Activated effector memory CD4-positive, alpha-beta T cell treated with anti-CD3 and anti-CD28 coated beads, Interleukin-2, amount 50 U/mL, for 16 hours (primary cell): ENCODE results near the gene SGCA.

Source experiments
- DNase-seq: peaks from one replicate; pipeline ENCODE4 v3.0.0-alpha.2; 2020

The SGCA gene

DNA sequence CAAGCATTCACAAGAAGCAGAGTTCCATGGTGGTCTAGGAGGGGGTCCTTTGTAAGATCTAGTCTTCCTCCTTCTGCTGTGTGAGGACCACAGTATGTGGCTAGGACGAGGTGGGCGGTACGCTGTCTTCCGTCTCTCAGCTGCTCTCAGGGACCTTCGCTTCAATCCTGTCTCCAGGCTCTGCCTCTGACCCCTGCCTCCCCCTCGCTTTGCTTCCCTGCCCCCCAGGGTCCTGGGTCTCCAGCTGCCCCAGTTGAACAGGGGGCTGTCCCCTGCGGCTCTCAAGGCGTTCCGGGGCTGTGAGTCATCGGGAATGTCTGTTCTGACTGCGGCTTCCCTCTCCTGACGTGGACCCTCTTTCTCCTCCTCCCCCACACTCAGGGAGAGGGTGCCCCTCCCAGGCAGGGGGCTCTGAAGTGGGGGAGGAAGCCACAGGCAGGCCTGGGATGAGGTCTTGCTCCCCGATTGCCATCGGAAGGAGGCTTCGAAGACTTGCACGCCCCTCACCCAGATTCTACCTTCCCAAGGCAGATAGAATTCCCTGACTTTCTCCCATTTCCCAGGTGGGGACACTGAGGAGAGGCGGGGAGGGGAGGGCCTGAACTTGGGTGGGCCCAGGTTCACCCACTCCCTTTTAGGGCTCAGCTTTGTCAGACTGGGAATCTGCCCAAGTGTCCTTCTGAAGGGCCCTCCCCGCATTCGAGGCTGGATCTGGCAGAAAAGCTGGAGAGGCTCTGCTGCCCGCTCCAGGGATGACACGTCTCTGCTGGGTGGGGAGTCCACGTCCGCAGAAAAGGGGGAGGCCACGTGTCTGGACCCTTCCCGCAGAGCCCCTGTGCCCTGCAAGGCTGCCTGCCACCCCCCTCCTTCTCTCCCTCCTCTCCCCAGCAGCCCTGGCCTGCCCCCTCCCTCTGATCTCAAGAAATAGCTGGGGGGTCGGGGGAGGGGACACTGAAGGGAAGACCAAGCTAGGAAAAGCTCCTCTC lies 44.7 kb downstream of the SGCA start:
- peak; percentile 49 for DNase-seq

DNA sequence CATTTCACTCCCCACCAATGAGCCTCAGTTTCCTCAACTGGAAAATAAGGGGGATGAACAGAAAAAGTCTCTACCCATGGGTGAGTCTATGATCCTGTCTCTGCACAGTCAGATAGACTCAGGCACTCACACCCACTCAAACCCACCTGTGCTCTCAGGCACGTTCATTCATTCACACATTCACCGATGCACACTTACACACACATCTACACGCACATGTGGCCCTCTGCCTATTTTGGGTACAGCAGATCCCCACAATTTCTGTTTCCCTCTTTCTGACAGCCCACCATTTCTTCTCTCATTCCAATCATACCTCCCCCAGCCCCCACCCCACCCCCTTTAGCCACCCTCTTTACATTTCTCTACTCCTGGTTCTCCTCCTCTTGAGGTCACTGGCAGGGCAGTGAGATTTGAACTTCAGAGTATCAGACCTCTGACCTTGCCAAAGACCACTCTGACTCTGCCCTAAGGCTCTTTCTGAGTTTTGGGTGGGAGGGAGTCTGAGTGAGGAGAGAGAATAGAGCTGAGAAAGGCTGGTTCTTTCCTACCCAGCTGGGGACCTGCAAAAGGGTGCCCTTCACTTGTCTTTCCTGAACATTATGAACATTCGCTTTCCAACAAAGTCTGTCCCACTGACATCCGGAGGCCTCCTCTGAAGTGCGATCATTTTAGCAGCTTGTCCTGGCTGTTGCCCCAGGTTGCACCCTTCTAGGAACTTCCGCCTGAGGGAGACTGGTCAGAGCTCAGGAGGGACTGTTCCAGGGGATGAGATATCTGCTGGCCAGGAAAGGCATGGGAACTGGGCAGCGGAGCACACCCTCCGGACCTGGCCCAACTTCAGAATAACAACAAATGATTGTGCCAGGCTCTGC lies 45.7 kb downstream of the SGCA start:
- peak; percentile 22 for DNase-seq

GRCh38 chr17:50212121-50212843 lies 46.5 kb downstream of the SGCA start:
- peak; percentile 50 for DNase-seq

DNA sequence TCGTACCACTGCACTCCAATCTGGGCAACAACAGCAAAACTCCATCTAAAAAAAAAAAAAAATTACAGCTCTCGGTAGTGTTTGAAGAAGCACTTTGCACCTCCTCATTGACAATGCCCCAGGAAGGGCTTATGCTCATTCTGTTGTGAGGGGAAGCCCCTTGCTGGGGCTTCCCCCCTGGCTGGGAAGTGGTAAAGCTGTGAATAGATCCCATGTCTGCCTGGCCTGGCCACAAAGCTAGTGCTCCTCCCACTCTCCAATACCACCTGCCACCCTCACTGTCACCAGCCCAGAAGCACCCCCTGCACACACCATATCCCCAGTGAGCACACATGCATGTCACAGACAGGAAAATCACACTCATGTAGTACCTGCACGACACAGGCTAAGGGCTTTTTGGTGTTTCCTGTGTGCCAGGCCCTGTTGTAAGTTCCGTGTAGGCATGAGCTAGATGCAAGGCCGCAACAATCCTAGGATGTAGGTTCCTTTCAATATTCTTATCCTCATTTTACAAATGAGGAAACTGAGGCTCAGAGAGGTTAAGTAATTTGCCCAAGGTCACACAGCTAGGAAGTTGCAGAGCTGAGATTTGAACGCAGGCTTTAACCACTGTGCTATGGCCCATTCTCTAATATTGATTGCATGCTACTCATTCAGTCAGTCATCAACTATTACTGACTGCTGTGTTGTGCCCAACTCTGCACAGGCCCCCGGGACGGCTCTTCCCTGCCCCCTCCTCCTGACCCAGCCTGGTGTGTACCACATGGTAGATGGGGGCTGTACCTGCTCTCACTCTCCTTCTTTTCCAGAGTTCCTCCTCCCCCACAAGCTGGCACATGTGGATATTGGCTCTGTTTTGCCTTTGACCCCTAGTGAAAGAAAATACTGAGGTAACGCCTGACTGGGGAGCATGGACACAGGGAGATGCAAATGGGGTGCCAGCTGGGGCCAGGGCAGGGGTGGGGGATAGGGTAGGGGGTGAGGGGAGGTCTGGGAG lies 47.5 kb downstream of the SGCA start:
- DNase-seq: peak; percentile 64

GRCh38 chr17:50214976-50215760 lies 49.4 kb downstream of the SGCA start:
- DNase-seq: no peak

- DNase-seq: no peak
Measured at GRCh38 chr17:50217591-50217990, 51.8 kb downstream of the SGCA start.

DNA sequence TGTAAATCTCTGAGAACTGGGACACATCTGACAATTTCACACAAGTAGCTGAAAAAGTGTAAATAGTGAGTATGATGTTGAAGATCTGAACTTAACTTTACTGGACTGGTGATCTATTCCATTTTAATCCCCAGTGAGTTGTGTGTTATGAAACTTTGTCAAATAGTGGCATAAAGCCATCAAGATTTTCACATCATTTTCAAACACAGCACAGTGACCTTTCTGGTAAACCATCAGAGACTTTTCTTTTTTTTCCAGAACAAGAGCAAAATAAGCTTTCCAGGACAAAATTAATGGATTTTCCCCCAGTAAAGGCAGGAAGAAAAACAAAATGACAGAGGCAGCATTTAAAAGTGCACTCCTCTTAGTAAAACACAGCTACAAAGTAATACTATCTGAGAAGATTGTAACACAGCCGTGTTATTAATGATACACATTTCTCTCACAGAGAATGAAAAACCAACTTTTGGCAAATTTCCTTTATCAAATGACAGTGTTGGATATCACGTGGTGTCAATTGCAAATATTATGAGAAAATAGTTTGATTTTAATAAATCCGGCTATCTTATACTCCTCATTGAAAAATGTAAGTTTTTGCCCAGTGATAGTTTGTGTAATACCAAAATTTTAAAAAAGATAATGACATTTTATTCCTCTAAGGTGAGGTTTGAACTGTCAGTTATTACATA lies 52.4 kb downstream of the SGCA start:
- DNase-seq: no peak

DNA sequence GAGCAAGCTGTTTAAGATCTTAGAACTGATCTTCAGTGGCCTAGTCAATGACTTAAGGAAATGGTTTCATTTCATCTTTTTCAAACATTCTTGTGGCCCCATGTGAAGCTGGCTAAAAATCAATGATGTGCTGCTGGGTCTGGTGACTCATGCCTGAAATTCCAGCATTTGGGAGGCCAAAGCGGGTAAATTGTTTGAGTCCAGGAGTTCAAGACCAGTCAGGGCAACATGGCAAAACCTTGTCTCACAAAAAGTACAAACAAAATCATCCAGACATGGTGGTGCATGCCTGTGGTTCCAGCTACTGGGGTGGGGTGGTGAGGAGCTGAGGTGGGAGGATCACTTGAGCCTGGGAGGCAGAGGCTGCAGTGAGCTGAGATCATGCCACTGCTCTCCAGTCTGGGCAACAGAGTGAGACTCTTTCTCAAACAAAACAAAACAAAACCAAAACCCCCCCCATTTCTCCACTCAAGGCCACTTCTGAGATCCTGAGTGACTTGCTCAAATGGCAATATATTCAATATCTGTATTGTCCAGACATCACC lies 53.0 kb downstream of the SGCA start:
- no peak for DNase-seq

DNA sequence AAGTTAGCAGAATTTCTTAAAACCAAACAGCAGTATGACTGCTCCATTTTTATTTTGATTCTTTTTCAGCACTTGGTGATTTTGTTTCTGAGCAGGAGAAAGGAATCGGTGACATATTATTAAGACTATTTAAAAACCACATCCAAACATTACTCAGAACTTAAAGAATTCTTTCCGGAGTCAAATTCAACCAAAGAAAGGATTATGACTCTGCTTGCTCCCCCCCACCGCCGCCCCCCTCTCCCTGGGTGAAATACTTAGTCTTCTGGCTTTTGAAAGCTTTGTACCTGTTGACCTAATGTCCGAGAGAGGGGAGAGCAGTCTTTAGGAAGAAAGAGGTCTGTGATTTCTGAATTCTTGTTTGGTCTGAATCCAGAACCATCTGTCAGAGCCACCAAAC lies 53.5 kb downstream of the SGCA start:
- no peak for DNase-seq

GRCh38 chr17:50219939-50220465 lies 54.2 kb downstream of the SGCA start:
- DNase-seq: no peak

DNA sequence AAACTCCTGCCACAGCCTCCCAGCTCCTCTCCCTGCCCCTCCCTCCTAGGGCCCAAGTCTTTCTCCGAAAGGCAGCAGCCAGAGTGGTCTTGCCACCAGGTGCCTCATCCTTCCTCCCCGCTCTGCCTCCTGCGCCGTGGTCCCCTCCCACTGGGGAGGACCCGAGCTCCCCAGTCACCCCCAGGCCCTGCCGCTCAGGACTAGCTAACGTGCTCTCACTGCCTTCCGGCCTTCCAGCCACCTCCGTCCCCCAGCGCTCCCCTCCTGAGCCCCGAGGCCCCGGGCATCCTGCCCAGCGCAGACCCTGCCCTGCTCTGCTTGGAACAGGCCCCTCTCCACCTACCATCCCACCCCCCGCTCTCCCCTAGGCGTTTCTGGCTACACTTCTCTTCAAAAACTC lies 55.0 kb downstream of the SGCA start:
- no peak for DNase-seq

- no peak for DNase-seq
Measured at GRCh38 chr17:50221266-50221863, 55.6 kb downstream of the SGCA start.

DNA sequence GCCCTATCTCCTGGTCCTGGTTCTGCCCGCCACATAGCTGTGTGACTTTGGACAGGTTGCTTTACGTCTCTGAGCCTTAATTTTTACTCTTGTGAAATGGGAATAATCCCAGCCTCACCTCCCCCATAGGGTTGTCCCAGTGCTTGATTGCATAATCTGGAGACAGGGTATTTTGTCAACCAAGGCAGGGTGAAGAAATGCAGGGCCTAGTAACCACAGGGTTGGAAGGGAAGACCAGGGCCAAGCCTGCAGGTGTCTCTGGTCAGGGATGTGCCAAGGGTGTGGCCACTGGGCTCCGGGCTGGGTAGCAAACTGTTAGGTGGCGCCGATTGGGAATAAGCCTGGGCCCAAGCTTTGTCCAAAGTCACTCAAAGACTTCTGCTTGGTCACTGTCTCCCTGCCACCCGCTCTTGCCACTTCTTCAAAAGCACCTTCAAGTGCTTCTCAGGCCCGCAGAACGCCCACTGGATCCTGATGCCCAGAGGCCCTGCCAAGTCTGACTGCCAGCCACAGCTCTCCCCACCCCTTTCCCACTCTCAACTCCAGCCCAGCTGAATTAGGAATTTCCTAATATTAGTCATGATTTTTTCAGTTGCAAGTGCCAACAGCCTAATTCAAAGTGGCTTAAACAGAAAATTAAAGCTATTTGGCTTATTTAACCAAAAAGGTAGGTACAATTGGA lies 56.2 kb downstream of the SGCA start:
- no peak for DNase-seq

GRCh38 chr17:50222922-50223321 lies 57.1 kb downstream of the SGCA start:
- no peak for DNase-seq
